Coronary artery (tissue), 2 donors: Measurements from ENCODE around the gene SESN2.

Experiments used
- DNase-seq: peaks from one replicate; pipeline ENCODE4 v3.0.0-alpha.2; 2017; ENCODE audit warnings: low spot score
- H3K27ac ChIP-seq, 2 donors: fragments of 200-600 bp; sonication (generic); one replicate each; pipeline ENCODE4 v1.5.1; 2016 to 2019
- H3K4me3 ChIP-seq: fragments of 200-600 bp; sonication (generic); 2 replicates; pipeline ENCODE4 v1.5.1; 2016; ENCODE audit warnings: mild to moderate bottlenecking, moderate library complexity
- CTCF ChIP-seq: fragments of 200-600 bp; sonication (generic); IDR thresholded peaks from one replicate; pipeline ENCODE4 v1.5.1; 2019; ENCODE audit warnings: antibody characterized with exemption

Gene SESN2

GRCh38 chr1:28244549-28245251 is 14.6 kb upstream of the SESN2 start:
- Histone ChIP-seq H3K4me3 (no peak overlapping the region), H3K27ac (no peak overlapping the region)
- no peak for DNase-seq
- TF ChIP-seq CTCF = no peak

DNA sequence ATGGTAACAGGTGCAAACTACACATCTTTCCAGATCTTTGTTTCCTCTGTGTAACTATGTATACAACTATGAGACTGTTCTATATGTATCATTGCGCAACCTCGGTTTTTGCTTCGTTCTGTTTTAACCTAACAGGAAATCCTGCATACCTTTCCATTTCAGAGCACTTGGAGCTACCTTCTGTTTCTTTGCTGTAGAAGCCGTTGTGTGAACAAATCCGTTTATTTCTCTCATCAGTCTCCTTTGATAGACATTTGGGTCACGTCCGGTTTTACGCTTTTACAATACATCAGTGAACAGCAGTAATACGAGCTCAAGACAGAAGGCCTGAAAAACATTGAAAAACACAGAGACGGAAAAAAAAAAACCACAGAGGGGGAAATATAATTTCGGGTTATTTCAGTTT is 12.9 kb upstream of the SESN2 start:
- peak overlapping the region in 1 of 2 donors; percentile 49 for H3K27ac ChIP-seq
- H3K4me3 ChIP-seq = peak overlapping the region; percentile 66
- DNase-seq = no peak
- TF ChIP-seq CTCF = no peak

GRCh38 chr1:28247612-28248272 is 11.6 kb upstream of the SESN2 start:
- peak overlapping the region; percentile 66 for H3K4me3 ChIP-seq

GRCh38 chr1:28248273-28249012 is 10.9 kb upstream of the SESN2 start:
- DNase-seq = peak; percentile 84
- Histone ChIP-seq H3K4me3 (no peak overlapping the region), H3K27ac (peak overlapping the region; percentile 35 to 79)
- peak; percentile 81 for TF ChIP-seq CTCF

More at GRCh38 chr1:28247612-28248272, 11.6 kb upstream of the SESN2 start:
- no peak for TF ChIP-seq CTCF
- DNase-seq = no peak
- H3K27ac ChIP-seq = peak overlapping the region; percentile 35 to 79

GRCh38 chr1:28249013-28249865 is 10.1 kb upstream of the SESN2 start:
- DNase-seq = no peak
- no peak for TF ChIP-seq CTCF
- Histone ChIP-seq H3K27ac (peak overlapping the region; percentile 35 to 79), H3K4me3 (no peak overlapping the region)

GRCh38 chr1:28249866-28250295 is 9.4 kb upstream of the SESN2 start:
- no peak for TF ChIP-seq CTCF
- Histone ChIP-seq H3K27ac (no peak overlapping the region), H3K4me3 (no peak overlapping the region)
- DNase-seq = no peak
